ENCODE data around the gene SLC18A3.

DNA sequence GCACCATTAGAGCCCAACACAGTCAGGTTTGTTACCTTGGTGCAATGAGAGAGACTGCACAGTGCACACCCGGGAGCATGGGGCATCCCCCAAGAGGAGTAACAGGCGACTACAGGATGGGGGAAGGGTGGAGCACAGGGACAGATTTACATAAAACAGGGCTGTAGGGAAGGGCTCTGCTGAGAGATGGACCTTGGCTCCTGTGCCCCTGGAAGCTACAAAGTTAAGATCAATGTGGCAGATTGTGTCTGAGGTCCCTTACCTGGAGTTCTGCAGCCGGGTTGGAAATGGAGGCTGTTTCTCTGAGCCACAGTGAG is 13.7 kb upstream of the SLC18A3 start:
- TF ChIP-seq, protein P1, sequence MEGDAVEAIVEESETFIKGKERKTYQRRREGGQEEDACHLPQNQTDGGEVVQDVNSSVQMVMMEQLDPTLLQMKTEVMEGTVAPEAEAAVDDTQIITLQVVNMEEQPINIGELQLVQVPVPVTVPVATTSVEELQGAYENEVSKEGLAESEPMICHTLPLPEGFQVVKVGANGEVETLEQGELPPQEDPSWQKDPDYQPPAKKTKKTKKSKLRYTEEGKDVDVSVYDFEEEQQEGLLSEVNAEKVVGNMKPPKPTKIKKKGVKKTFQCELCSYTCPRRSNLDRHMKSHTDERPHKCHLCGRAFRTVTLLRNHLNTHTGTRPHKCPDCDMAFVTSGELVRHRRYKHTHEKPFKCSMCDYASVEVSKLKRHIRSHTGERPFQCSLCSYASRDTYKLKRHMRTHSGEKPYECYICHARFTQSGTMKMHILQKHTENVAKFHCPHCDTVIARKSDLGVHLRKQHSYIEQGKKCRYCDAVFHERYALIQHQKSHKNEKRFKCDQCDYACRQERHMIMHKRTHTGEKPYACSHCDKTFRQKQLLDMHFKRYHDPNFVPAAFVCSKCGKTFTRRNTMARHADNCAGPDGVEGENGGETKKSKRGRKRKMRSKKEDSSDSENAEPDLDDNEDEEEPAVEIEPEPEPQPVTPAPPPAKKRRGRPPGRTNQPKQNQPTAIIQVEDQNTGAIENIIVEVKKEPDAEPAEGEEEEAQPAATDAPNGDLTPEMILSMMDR (IDR thresholded peaks at IDR 0.05) = no peak
- TF ChIP-seq POLR2A (IDR thresholded peaks at IDR 0.05) = no peak
- no peak for TF ChIP-seq POLR2AphosphoS5 (IDR thresholded peaks at IDR 0.05)

All from suprapubic skin (tissue), 4 donors.